PC-9 (cell line): ENCODE results near the gene LUC7L.
"Not testable (repeated sequence)": the region's sequence is repeated elsewhere in the genome, so short reads cannot be mapped to it uniquely, and the experiment has no call there.

ENCODE experiments used
- EZH2 ChIP-seq: fragments of 200-600 bp; sonication (generic); IDR thresholded peaks from 2 replicates; pipeline ENCODE4 v1.8.0; 2017; ENCODE audit warnings: antibody characterized with exemption, low read depth
- TF ChIP-seq, protein P1 (sequence below): fragments of 200-600 bp; sonication (generic); conservative IDR thresholded peaks from 2 replicates; pipeline ENCODE4 v1.6.1; 2017; ENCODE audit warnings: mixed run types, antibody characterized with exemption, mild to moderate bottlenecking, moderate library complexity

DNA sequence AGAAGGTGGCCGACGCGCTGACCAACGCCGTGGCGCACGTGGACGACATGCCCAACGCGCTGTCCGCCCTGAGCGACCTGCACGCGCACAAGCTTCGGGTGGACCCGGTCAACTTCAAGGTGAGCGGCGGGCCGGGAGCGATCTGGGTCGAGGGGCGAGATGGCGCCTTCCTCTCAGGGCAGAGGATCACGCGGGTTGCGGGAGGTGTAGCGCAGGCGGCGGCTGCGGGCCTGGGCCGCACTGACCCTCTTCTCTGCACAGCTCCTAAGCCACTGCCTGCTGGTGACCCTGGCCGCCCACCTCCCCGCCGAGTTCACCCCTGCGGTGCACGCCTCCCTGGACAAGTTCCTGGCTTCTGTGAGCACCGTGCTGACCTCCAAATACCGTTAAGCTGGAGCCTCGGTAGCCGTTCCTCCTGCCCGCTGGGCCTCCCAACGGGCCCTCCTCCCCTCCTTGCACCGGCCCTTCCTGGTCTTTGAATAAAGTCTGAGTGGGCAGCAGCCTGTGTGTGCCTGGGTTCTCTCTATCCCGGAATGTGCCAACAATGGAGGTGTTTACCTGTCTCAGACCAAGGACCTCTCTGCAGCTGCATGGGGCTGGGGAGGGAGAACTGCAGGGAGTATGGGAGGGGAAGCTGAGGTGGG, 55.9 kb downstream of the LUC7L start:
- TF ChIP-seq, protein P1, sequence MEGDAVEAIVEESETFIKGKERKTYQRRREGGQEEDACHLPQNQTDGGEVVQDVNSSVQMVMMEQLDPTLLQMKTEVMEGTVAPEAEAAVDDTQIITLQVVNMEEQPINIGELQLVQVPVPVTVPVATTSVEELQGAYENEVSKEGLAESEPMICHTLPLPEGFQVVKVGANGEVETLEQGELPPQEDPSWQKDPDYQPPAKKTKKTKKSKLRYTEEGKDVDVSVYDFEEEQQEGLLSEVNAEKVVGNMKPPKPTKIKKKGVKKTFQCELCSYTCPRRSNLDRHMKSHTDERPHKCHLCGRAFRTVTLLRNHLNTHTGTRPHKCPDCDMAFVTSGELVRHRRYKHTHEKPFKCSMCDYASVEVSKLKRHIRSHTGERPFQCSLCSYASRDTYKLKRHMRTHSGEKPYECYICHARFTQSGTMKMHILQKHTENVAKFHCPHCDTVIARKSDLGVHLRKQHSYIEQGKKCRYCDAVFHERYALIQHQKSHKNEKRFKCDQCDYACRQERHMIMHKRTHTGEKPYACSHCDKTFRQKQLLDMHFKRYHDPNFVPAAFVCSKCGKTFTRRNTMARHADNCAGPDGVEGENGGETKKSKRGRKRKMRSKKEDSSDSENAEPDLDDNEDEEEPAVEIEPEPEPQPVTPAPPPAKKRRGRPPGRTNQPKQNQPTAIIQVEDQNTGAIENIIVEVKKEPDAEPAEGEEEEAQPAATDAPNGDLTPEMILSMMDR: not testable (repeated sequence)
- TF ChIP-seq EZH2: not testable (repeated sequence)
